Islet of Langerhans (tissue), 1 donor: Measurements from ENCODE around the gene MUC4.
"Not testable (repeated sequence)": the region's sequence is repeated elsewhere in the genome, so short reads cannot be mapped to it uniquely, and the experiment has no call there.

Experiments
- FAIRE-seq: peaks from one replicate; lab custom pipeline; 2011; peaks lifted over from hg19 to GRCh38; lab: Jason Lieb, UNC

Gene MUC4

DNA sequence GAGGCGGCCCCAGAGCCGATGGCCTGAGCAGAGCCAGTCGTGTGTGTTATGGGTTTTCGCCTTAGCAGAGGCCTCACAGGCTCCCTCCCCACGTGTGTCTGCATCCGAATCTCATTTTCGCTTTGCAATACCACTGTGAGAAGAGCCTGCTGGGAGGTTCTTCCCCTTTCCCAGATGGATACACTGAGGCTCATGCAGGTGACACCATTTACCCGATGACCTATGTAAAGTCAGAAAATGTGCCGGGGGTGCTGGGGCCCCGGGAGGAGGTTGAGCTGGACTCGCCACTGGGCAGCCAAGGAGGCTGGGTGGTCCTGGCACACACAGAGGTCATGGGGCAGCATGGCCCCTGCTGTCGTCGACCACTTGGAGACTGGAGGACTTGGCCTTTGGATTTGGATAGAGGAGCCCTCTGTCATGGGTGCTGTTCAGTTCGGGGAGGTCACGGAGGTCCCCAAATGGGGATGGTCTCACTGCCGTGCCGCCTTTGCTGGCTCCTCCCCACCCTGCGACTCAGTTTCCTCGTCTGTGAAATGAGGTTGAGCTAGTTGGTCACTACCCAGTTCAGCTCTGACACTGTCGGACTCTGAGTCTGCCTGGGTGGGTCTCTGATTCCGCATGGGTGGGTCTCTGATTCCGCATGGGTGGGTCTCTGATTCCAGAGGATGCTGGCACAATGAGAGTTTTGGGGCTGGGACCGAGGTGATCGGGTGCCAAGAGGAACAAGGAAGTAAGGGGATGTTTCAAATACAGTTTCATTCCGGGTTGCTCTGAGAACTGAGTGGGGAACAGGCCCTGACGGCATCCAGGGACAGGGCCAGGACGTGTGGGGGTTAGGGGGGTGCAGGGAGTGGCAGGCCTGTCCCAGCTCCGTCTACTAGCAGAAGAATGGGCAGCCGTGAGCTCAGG lies 23.2 kb upstream of the MUC4 start:
- FAIRE-seq = no peak

DNA sequence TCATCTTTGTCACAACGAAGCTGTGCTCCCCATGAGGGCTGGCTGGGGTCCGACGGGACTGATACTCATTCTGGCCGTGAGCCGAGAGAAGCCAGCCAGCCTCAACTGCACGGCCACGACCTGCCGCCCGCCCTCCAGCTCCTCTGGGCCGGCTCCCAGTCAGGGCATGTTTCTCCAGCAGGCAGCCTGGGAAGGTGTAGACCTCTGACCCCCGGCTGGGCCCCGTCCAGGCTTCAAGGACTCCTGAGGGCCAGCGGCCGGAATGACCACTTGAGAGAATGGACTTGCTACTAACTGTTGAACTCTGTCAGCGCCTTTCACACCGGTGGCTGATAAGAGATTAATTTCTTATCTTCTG lies 18.1 kb upstream of the MUC4 start:
- no peak for FAIRE-seq

DNA sequence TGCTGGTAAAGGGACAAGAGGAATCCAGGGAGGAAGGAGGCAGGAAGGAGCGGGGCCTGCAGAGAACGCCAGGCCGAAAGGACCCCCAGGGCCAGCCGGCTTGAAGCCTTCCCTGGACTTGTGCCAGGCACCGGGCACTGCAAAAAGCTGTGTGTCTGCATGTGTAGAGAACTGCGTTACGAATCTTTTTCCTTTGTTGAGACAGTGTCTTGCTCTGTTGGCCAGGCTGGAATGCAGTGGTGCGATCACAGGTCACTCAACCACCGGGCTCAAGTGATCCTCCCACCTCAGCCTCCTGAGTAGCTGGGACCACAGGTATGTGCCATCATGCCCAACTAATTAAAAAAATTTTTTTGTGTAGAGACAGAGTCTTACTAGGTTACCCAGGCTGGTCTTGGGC lies 17.0 kb upstream of the MUC4 start:
- no peak for FAIRE-seq

DNA sequence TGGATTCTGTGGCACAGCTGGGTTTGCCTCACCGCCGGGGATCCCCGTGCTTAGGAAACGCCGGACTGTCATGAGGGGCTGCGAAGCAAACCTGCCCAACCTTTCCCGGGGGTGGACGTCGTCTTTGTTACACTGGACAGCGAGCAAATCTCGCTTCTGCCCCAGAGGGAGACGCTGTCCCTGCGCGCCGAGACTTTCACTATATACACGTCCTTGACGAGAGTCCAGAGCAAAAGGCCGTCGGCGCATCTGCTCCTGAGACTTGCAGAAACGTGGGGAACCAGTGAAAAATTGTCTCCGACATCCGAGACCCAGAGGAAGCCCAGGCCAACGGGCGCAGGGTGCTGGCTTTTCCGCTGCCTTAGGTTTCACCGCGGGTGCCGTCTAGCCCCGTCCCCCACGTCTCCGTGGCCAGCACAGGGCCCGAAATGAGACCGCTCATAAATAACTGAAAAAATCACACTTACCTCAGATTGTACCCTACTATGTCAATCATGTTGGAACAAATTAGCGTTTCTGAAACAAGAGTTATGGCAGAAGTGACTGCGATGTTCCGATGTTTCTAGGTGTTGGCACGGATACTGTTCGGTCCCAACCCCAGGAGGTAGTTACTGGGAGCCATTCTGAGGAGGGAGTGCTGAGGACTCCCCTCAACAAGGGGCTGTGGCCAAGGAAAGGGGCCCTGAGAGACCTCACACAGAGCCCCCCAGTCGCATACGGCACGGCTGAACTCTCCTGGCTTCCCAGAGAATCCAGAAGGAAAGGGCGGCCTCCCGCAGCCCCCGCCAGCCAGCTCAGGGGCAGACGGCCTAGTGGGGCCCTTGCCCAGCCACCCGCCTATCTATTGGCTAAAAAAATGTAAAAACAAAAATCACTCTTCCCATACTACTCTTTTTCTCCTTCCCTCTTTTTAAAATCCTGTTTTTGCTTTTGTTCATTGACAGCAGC lies 14.4 kb upstream of the MUC4 start:
- FAIRE-seq = no peak

DNA sequence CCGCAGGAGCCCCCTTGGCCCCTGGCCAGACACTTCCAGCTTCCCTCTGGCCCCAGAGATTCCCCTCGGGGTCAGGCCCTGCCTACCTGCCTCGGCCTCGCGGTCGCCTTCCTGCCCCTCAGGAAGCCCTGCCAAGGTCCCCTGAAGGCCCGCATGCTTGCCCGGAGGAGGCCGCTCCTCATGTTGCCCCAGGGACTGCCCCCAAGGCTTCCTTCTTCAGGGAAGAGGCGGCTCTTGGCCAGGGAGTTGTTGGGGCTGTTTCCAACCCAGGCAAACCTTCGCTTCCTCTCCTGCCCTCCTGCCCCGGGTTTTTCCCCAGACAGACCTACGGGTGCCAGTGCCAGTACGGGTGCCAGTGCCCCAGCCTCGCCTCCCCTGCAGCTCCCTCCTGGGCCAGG lies 13.5 kb upstream of the MUC4 start:
- FAIRE-seq = no peak

DNA sequence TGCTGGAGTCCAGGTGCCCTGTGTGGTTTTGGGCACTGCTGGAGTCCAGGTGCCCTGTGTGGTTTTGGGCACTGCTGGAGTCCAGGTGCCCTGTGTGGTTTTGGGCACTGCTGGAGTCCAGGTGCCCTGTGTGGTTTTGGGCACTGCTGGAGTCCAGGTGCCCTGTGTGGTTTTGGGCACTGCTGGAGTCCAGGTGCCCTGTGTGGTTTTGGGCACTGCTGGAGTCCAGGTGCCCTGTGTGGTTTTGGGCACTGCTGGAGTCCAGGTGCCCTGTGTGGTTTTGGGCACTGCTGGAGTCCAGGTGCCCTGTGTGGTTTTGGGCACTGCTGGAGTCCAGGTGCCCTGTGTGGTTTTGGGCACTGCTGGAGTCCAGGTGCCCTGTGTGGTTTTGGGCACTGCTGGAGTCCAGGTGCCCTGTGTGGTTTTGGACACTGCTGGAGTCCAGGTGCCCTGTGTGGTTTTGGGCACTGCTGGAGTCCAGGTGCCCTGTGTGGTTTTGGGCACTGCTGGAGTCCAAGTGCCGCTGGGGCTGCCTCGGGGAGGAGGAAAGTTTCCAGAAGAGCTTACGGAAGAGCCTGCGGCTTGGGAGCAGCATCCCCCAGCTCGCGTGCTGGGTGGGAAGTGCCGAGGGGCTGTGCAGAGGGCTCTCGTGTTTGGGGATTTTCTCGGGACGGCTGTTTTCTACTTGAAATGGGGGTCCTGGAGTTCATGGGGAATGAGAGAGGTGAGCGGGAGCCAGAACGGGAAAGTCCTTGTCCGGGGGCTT lies 12.9 kb upstream of the MUC4 start:
- not testable (repeated sequence) for FAIRE-seq

DNA sequence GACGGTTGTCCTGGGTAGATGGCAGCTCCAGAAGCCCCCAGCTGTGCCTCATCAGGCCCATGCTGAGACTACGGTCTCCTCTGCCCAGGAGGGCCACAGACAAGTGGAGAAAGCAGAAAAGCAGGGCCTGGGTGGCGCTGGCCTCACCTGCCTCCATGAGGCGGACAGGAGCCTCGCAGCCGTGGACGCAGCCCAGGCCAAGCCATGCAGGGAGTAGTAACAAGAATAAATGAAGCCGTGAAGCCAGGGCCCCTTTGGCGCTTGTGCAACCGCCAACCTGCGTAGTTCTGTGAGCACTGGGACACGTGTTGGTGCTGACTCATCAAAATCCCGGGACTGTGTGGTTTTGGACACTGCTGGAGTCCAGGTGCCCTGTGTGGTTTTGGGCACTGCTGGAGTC lies 12.3 kb upstream of the MUC4 start:
- no peak for FAIRE-seq

DNA sequence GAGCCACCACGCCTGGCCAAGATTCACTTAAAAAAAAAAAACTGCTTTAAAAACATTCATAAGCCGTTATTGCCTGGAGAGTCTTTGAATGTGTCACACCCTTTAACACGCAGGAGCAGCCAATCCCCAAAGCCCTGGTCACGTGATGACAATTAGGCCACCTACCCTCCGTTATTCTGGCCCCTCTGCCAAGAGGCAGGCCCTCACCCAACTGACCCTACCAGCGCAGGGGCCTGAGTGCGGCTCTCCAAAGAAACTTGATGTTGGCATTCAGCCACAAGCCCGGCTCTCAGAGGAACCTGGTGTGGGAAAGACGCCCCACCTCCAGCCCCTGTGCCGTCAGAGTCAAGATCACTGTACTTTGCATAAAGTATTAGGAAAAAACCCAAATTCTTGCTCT lies 11.6 kb upstream of the MUC4 start:
- no peak for FAIRE-seq

DNA sequence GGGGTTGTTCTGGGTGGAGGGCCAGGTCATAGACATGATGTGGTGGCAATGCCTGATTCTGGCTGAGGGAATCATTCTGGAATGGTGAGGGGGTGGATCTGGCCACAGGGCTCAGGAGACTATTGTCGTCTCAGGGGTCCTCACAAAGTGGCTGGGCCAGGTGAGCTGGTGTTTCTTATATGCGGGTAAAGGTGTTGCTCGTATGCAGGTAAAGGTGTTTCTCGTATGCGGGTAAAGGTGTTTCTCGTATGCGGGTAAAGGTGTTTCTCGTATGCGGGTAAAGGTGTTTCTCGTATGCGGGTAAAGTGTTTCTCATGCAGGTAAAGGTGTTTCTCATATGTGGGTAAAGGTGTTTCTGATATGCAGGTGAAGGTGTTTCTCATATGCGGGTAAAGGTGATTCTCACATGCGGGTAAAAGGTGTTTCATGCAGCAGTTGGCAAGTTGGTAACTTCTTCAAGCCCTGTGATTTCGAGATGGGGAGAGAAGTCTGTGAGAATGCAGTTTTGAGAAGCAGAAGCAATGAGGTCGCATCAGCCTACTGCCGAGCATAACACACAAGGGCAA lies 10.5 kb upstream of the MUC4 start:
- no peak for FAIRE-seq

DNA sequence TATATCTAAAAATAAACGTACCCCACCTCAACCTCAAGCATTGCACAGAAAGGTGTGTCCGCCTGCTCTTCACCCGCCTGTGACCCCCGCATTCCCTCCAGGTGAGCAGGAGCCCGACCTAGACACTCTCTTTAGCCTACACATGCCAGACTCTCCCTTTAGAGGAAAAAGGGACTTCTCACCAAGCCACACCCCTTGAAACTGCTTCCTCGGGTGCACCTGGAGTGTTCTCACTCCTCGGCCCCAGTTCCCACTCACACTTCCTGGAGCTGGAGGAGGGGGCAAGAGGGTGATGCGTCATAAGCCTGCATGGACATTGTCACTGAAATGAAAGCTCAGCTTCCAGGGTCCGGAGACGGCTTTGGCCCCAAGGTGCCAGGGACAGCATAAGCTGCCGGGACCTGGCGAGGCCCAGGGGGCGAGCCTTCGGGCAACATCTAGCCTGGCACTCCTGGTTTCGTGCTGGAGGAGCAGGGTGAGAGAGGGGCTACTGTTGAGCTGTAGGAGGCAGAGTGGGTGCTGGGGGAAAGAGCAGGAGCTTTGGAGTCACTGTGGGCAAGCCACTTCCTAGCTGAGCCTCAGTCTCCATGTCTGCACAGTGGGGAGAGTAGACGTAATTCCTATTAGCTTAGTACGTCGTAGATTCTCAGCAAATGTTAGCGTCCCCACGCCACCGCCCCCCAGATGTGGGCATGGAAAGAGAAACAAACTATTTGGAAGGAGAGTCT lies 9.8 kb upstream of the MUC4 start:
- FAIRE-seq = no peak

DNA sequence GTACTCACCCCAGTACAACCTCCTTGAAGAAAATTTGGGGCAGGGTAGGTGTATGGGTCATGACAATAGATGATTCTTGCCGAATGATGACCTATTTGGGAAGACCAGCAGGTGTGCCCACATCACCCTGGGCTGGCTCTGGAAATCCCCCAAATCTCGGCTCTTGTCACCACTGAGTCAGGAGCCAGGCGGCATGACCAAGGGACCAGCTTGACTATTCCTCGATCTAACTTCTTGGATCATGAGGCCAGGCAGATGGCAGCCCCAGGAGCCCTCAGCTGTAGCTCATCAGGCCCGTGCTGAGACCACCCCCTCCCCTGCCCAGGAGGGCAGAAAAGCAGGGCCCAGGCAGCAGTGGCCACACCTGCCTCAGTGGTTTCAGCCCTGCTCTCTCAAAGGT lies 9.2 kb upstream of the MUC4 start:
- no peak for FAIRE-seq

DNA sequence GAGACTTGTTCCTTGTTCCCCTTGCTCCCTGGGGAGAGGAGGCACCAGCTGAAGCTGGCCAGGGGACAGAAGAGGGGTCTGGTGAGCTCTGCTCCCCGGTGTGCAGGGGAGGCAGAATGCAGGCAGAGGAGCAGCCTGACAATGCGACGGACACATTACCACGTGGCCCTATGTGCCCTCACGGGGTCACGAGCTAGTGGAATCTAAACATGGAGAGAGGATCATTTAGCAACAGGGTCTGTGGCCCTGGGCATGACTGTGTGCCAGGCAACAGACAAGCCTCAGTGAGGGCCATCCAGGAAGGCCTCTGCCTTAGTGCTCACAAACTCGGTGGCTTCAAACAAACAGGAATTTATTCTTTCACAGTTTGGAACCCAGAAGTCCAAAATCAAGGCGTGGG lies 8.5 kb upstream of the MUC4 start:
- no peak for FAIRE-seq

DNA sequence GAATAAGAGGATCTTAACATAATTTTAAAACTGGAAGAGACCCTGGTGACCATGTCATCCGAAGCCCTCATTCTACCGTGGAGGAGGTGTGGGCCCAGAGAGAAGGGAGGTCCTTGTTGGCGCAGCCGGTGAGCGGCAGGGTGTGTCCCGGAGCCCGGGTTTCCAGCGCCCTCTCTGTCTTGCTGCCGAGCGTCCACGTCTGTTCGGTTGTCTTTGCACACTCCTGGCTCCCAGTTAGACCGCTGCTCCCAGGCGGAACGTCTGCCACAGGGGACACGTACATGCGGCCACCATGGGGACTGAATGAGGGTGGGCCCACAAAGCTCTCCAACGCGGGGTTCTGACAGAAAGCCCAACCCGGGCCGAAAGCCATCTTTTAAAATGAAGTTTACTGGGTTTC lies 6.6 kb upstream of the MUC4 start:
- FAIRE-seq = no peak

DNA sequence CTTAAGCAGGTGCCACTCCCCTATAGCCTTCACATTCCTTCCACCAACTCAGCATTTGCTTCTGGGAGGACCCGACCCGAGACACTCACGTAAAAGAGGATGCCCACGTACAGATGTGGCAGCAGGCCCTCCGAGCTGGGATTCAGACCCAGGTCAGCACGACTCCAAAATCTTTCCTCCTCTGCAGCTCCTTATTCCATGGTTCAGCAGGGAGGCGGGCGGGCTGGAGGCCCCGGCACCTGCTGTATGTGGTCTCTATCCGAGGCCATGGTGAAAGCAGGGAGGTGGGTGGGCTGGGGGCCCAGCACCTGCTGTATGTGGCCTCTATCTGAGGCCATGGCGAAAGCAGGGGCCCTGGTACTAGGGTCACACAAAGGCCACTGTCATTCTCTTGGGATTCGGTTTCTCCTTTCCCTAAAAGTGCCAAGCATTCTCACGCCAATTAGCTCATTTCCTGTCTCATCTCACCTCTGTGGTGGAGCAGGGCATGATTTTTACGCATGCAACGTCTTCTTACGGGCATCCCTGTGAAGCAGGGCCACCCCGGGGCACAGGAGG lies 5.9 kb upstream of the MUC4 start:
- FAIRE-seq = no peak

DNA sequence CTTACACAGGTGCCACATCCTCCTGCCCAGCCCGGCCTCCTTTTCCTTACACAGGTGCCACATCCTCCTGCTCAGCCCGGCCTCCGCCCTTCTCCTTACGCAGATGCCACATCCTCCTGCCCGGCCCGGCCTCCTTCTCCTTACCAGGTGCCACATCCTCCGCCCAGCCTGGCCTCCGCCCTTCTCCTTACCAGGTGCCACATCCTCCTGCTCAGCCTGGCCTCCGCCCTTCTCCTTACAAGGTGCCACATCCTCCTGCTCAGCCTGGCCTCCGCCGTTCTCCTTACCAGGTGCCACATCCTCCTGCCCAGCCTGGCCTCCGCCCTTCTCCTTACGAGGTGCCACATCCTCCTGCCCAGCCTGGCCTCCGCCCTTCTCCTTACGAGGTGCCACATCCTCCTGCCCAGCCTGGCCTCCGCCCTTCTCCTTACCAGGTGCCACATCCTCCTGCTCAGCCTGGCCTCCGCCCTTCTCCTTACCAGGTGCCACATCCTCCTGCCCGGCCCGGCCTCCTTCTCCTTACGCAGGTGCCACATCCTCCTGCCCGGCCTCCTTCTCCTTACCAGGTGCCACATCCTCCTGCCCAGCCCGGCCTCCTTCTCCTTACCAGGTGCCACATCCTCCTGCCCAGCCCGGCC lies 4.7 kb upstream of the MUC4 start:
- not testable (repeated sequence) for FAIRE-seq

DNA sequence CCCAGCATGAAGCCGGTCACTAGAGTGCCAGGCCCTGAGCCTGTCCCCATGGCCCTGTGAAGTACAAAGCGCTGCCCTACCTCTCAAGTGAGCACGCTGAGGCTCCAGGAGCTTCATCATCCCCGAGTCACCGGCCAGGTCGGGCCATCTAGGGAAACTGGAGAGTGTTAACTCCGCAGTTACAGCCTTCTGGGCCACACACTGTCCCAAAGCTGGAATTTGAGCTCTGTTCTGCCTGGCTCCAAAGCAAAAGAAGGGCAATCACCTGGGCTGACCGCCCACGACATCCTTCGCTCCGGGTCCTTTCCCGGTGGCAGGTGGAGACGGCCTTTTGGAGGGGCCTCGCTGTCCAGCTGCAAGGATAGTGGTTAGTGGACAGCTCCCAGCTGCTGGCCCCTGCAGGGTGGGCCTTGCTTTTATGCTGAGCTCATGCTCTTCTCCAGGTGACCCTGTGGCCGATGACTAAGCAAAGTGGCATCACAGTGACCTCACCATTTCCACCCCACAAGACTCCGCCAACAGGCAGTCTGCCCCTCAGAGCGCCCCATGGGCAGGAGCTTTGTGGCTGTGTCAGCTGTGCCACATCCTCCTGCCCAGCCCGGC lies 3.5 kb upstream of the MUC4 start:
- no peak for FAIRE-seq

DNA sequence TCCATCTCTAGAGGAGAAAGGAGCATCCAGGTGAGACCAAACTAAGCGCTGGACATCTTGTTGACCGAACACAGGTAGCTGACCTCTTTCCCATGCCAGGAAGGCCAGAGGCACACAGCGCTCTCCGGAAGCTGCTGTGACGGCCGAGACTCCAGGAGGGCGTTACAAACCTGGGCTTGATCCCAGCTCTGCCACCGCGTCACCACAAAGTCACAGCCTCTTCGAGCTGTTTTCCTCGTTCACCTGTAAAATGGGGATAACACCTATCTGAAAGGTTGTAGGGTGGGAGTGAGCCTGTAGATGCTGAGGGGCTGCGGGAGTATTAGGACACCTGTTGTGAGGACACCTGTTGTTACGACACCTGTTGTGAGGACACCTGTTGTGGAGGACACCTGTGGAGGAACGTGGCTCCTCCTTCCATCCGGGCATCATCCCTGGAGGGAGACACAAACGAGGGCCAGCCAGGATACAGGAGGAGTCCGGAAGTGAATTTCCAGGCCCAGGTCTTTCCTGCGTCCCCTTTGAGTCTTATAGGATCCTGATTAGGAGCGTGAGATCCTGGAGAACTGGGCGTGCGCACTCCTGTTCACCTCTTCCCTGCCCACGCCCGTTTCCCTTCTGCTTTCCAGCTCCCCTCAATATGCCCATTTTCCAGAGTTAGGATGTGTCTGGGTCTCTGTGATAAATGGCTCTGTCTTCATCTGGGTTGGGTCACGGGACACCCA lies 2.3 kb upstream of the MUC4 start:
- FAIRE-seq = no peak

DNA sequence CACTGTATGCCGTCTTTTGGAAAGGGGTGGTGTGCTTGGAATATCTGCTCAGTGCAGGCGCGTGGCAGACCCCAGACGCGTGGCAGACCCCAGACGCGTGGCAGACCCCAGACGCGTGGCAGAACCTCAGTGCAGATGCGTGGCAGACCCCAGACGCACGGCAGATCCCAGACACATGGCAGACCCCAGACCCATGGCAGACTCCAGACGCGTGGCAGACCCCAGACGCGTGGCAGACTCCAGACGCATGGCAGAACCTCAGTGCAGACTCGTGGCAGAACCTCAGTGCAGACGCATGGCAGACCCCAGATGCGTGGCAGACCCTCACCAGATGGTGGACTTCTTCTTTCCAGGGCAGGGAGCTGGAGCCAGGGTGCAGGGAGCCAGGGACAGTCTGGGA lies 637 bp upstream of the MUC4 start:
- FAIRE-seq = no peak

DNA sequence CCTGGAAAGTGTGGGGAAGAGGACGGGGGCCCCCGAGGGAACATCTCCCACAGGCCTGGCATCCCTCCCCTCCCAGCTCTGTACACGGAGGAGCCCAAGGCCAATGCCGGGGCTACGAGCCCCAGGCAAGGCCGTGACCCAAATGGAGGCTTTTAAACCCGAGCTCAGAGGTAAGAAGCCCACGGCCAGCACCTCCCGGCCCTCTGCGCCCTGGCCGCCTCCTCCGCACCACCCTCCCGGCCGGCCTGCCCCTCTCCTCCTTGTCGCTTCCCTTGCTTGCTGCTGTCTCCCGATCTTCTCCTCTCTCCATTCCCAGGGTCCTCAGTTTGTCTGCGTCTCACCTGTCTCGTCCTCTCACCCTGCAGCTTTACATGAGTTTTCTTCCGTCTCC lies 1.3 kb downstream of the MUC4 start:
- FAIRE-seq = no peak
